Activated T-cell treated with anti-CD3 and anti-CD28 coated beads for 48 hours (primary cell): ENCODE measurements around the gene TMEM35B.
A peak's percentile ranks its signal among the peaks of the same experiment; 100 is the strongest.
"Not testable (repeated sequence)": the region's sequence is repeated elsewhere in the genome, so short reads cannot be mapped to it uniquely, and the experiment has no call there.

ENCODE experiments used
- DNase-seq: peaks from one replicate; pipeline ENCODE4 v3.0.0-alpha.2; 2020; ENCODE audit warnings: low read depth

TMEM35B gene

GRCh38 chr1:34984793-34985608 lies at the start of gene TMEM35B:
Gene TMEM35B, minus strand, starts transcription at chr1:34985347. Its CDS starts 42 bp downstream, at chr1:34985305.
- peak; percentile 68 for DNase-seq

GRCh38 chr1:35033346-35033745 lies 48.2 kb upstream of the TMEM35B start:
- no peak for DNase-seq

GRCh38 chr1:35032384-35032739 lies 47.2 kb upstream of the TMEM35B start:
- DNase-seq: no peak

GRCh38 chr1:35030756-35031446 lies 45.8 kb upstream of the TMEM35B start:
- DNase-seq: peak; percentile 33

GRCh38 chr1:35030338-35030737 lies 45.2 kb upstream of the TMEM35B start:
- no peak for DNase-seq

- no peak for DNase-seq
Measured at GRCh38 chr1:35029761-35030160, 44.6 kb upstream of the TMEM35B start.

- no peak for DNase-seq
Measured at GRCh38 chr1:35016406-35016805, 31.3 kb upstream of the TMEM35B start.

GRCh38 chr1:35014486-35014885 lies 29.3 kb upstream of the TMEM35B start:
- DNase-seq: no peak

- DNase-seq: no peak
Measured at GRCh38 chr1:35005711-35006110, 20.6 kb upstream of the TMEM35B start.

GRCh38 chr1:35001743-35002142 lies 16.6 kb upstream of the TMEM35B start:
- DNase-seq: no peak

GRCh38 chr1:34994878-34995277 lies 9.7 kb upstream of the TMEM35B start:
- no peak for DNase-seq

GRCh38 chr1:34988581-34988980 lies 3.4 kb upstream of the TMEM35B start:
- DNase-seq: no peak

GRCh38 chr1:34988147-34988546 lies 3.0 kb upstream of the TMEM35B start:
- no peak for DNase-seq

GRCh38 chr1:34987018-34987417 lies 1.9 kb upstream of the TMEM35B start:
- no peak for DNase-seq

- DNase-seq: not testable (repeated sequence)
Measured at GRCh38 chr1:34985609-34985904, 410 bp upstream of the TMEM35B start.

- DNase-seq: no peak
Measured at GRCh38 chr1:34984435-34984792, 733 bp downstream of the TMEM35B start.

- DNase-seq: no peak
Measured at GRCh38 chr1:34983700-34984355, 1.3 kb downstream of the TMEM35B start.

- no peak for DNase-seq
Measured at GRCh38 chr1:34982820-34983376, 2.2 kb downstream of the TMEM35B start.

GRCh38 chr1:34980715-34981114 lies 4.4 kb downstream of the TMEM35B start:
- no peak for DNase-seq

- no peak for DNase-seq
Measured at GRCh38 chr1:34978921-34979320, 6.2 kb downstream of the TMEM35B start.

- no peak for DNase-seq
Measured at GRCh38 chr1:34977858-34978257, 7.3 kb downstream of the TMEM35B start.

GRCh38 chr1:34977210-34977471 lies 8.0 kb downstream of the TMEM35B start:
- no peak for DNase-seq
